Colonic mucosa (tissue), 4 donors: ENCODE results near the gene NDUFB7. TPM values are rescaled to one million over a fixed set of nuclear protein-coding genes. Genes with fewer than 3 reads are reported as not detected.
A peak's percentile ranks its signal among the peaks of the same experiment; 100 is the strongest.
"Not testable (repeated sequence)": the region's sequence is repeated elsewhere in the genome, so short reads cannot be mapped to it uniquely, and the experiment has no call there.

Experiments
- DNase-seq: peaks from one replicate; pipeline ENCODE4 v3.0.0-alpha.2; 2020
- H3K27ac ChIP-seq: fragments of 200-600 bp; one replicate; pipeline ENCODE4 v1.8.0; 2021
- H3K27me3 ChIP-seq: fragments of 200-600 bp; one replicate; pipeline ENCODE4 v1.8.0; 2021
- H3K36me3 ChIP-seq: fragments of 200-600 bp; one replicate; pipeline ENCODE4 v1.8.0; 2021
- H3K4me1 ChIP-seq: fragments of 200-600 bp; one replicate; pipeline ENCODE4 v1.8.0; 2021; ENCODE audit warnings: mild to moderate bottlenecking
- H3K4me3 ChIP-seq: fragments of 200-600 bp; one replicate; pipeline ENCODE4 v1.8.0; 2021
- H3K9ac ChIP-seq, 2 donors: one replicate each; pipeline ENCODE4 v1.7.0; 2013; ENCODE audit warnings: control low read depth in 2 of 2, low read depth in 2 of 2, low read length in 2 of 2
- H3K9me3 ChIP-seq: fragments of 200-600 bp; one replicate; pipeline ENCODE4 v1.8.0; 2021
- CTCF ChIP-seq: fragments of 200-600 bp; IDR thresholded peaks from one replicate; pipeline ENCODE4 v1.8.0; 2022; ENCODE audit warnings: antibody characterized with exemption, mild to moderate bottlenecking
- intact Hi-C: fragments of 100-400 bp; cut with DNase I; formaldehyde crosslinking; loops from one replicate; pipeline ENCODE4 v1.14.1; 2022
- total RNA-seq, 2 donors: library from RNA; stranded (reverse); fragmentation: NEBNext Ultra II Directional in 1 of 2; extraction: Animal tissue kit (Norgen Biotek cat#: 25700) in 1 of 2; gene quantifications; one replicate each; pipeline ENCODE4 v1.2.1, GENCODE V29; 2021
- donor health status: healthy.
- donor health status: DM: no; HTN: no; CAD: no.
- donor health status: DM: no; HTN: no; CAD: no.

NDUFB7 gene
- total RNA-seq, result 100 to 1,000 TPM; 216 to 302 TPM

GRCh38 chr19:14571695-14572490 is at the start of gene NDUFB7:
TSS of gene NDUFB7 (minus strand) at chr19:14572066. CDS start at chr19:14572000, 66 bp downstream.
- Histone ChIP-seq H3K27me3 (no peaks in the 10 kb centered on the region), H3K36me3 (no peaks in the 10 kb centered on the region), H3K4me1 (peaks cover 15% of the 10 kb centered on the region), H3K27ac (peak within 1 kb of the TSS; percentile 71), H3K9me3 (no peaks in the 10 kb centered on the region), H3K9ac (peak within 1 kb of the TSS; percentile 91 to 94), H3K4me3 (peak within 1 kb of the TSS; percentile 89)
- intact Hi-C loops, result loop anchor here (5.0 kb wide), 2 partner anchors 115 to 315 kb away; partner anchors contain the start of gene OR7A17
- peak; percentile 78 for TF ChIP-seq CTCF
- peak; percentile 92 for DNase-seq

- Histone ChIP-seq H3K4me1 (no peaks in the 10 kb centered on the region), H3K9ac (no peak overlapping the region), H3K4me3 (no peak overlapping the region), H3K9me3 (no peaks in the 10 kb centered on the region), H3K27me3 (no peaks in the 10 kb centered on the region), H3K27ac (no peak overlapping the region), H3K36me3 (no peaks in the 10 kb centered on the region)
- intact Hi-C loops, result no loop called here
- TF ChIP-seq CTCF, result no peak
- DNase-seq, result no peak
Observed at GRCh38 chr19:14619404-14619803, 47.5 kb upstream of the NDUFB7 start.

GRCh38 chr19:14616407-14616806 is 44.5 kb upstream of the NDUFB7 start:
- H3K36me3 ChIP-seq, result no peaks in the 10 kb centered on the region
- H3K4me3 ChIP-seq, result no peak overlapping the region
- DNase-seq, result no peak
- no peaks in the 10 kb centered on the region for H3K4me1 ChIP-seq
- no peak for TF ChIP-seq CTCF
- H3K9ac ChIP-seq, result no peak overlapping the region
- H3K9me3 ChIP-seq, result no peaks in the 10 kb centered on the region
- no peak overlapping the region for H3K27ac ChIP-seq
- intact Hi-C loops, result no loop called here
- H3K27me3 ChIP-seq, result no peaks in the 10 kb centered on the region

GRCh38 chr19:14615623-14616022 is 43.8 kb upstream of the NDUFB7 start:
- no peak overlapping the region for H3K4me3 ChIP-seq
- H3K27ac ChIP-seq, result no peak overlapping the region
- no peak overlapping the region for H3K9ac ChIP-seq
- no peak for TF ChIP-seq CTCF
- intact Hi-C loops, result no loop called here
- H3K4me1 ChIP-seq, result no peaks in the 10 kb centered on the region
- H3K27me3 ChIP-seq, result no peaks in the 10 kb centered on the region
- H3K9me3 ChIP-seq, result no peaks in the 10 kb centered on the region
- H3K36me3 ChIP-seq, result no peaks in the 10 kb centered on the region
- no peak for DNase-seq

GRCh38 chr19:14614099-14614412 is 42.2 kb upstream of the NDUFB7 start:
- Histone ChIP-seq H3K27me3 (no peaks in the 10 kb centered on the region), H3K36me3 (no peaks in the 10 kb centered on the region), H3K4me3 (no peak overlapping the region), H3K9me3 (no peaks in the 10 kb centered on the region), H3K9ac (no peak overlapping the region), H3K27ac (no peak overlapping the region), H3K4me1 (no peaks in the 10 kb centered on the region)
- no peak for DNase-seq
- TF ChIP-seq CTCF, result no peak
- intact Hi-C loops, result no loop called here

GRCh38 chr19:14613399-14614098 is 41.7 kb upstream of the NDUFB7 start:
- intact Hi-C loops, DNase-seq, H3K4me3 ChIP-seq, H3K36me3 ChIP-seq, H3K27ac ChIP-seq, H3K4me1 ChIP-seq, H3K9me3 ChIP-seq, H3K27me3 ChIP-seq, H3K9ac ChIP-seq: not testable (repeated sequence)
